ENCODE measurements around the gene HOXC10.

The HOXC10 gene

GRCh38 chr12:53972152-53972702, 12.7 kb upstream of the HOXC10 start:
- H3K4me3 ChIP-seq (ENCODE audit: low read depth, low read length), result peak overlapping the region; percentile 76
- TF ChIP-seq CTCF (IDR thresholded peaks at IDR 0.05; ENCODE audit: insufficient read depth, low read length, missing control alignments), result no peak
- ChIA-PET POLR2A (interaction anchor here (0.6 to 1.0 kb wide), 3 partner anchors 10 to 45 kb away, joined by 3 to 4 read pairs (median 4); partner anchors contain the start of gene HOXC8), CTCF (interaction anchor here (0.8 to 2.8 kb wide), 11 partner anchors 8 to 241 kb away, joined by 3 to 11 read pairs (median 3); partner anchors contain the start of gene HOXC10)
- DNase-seq (ENCODE audit: low read depth, low spot score), result no peak

- CTCF ChIA-PET, result interaction anchor here (0.8 to 2.0 kb wide), 7 partner anchors 12 to 242 kb away, joined by 3 to 11 read pairs (median 3); partner anchors contain the start of gene HOXC10
- POLR2A ChIA-PET, result interaction anchor here (0.9 to 1.0 kb wide), 2 partner anchors 9 to 45 kb away, joined by 4 read pairs; no protein-coding TSS in a partner anchor
- H3K4me3 ChIP-seq (ENCODE audit: low read depth, low read length), result peak within 1 kb of the TSS; percentile 76
- TF ChIP-seq CTCF (IDR thresholded peaks at IDR 0.05; ENCODE audit: insufficient read depth, low read length, missing control alignments), result no peak
- DNase-seq (ENCODE audit: low read depth, low spot score), result no peak
Measured at GRCh38 chr12:53972722-53973235, 12.2 kb upstream of the HOXC10 start, which contains the start of gene HOXC11. Gene HOXC11 (plus strand): TSS chr12:53973126. CDS start chr12:53973242, 116 bp downstream.

GRCh38 chr12:53973236-53974042, 11.5 kb upstream of the HOXC10 start:
- no peak for TF ChIP-seq CTCF (IDR thresholded peaks at IDR 0.05; ENCODE audit: insufficient read depth, low read length, missing control alignments)
- POLR2A ChIA-PET, result interaction anchor here (0.6 to 1.1 kb wide), 3 partner anchors 8 to 232 kb away, joined by 3 to 10 read pairs (median 3); no protein-coding TSS in a partner anchor
- DNase-seq (ENCODE audit: low read depth, low spot score), result no peak
- peak overlapping the region; percentile 76 for H3K4me3 ChIP-seq (ENCODE audit: low read depth, low read length)
- CTCF ChIA-PET, result interaction anchor here (0.8 to 1.4 kb wide), 4 partner anchors 12 to 241 kb away, joined by 3 read pairs; partner anchors contain the start of gene HOXC10

GRCh38 chr12:53974084-53975063, 10.6 kb upstream of the HOXC10 start, which contains the start of gene HOTAIR:
Gene HOTAIR (minus strand): TSS chr12:53974954.
- peak within 1 kb of the TSS; percentile 76 for H3K4me3 ChIP-seq (ENCODE audit: low read depth, low read length)
- POLR2A ChIA-PET, result interaction anchor here (0.6 to 1.1 kb wide), 4 partner anchors 9 to 231 kb away, joined by 3 to 10 read pairs (median 4); no protein-coding TSS in a partner anchor
- CTCF ChIA-PET, result no interaction called here
- no peak for DNase-seq (ENCODE audit: low read depth, low spot score)
- TF ChIP-seq CTCF (IDR thresholded peaks at IDR 0.05; ENCODE audit: insufficient read depth, low read length, missing control alignments), result no peak

- ChIA-PET CTCF (interaction anchor here (1.4 to 3.1 kb wide), 4 partner anchors 8 to 226 kb away, joined by 3 to 19 read pairs (median 6); no protein-coding TSS in a partner anchor), POLR2A (interaction anchor here (0.6 to 1.7 kb wide), 2 partner anchors 11 to 20 kb away, joined by 4 to 5 read pairs; no protein-coding TSS in a partner anchor)
- peak overlapping the region; percentile 76 for H3K4me3 ChIP-seq (ENCODE audit: low read depth, low read length)
- TF ChIP-seq CTCF (IDR thresholded peaks at IDR 0.05; ENCODE audit: insufficient read depth, low read length, missing control alignments), result no peak
- no peak for DNase-seq (ENCODE audit: low read depth, low spot score)
Measured at GRCh38 chr12:53975064-53975471, 9.9 kb upstream of the HOXC10 start.

All from AG04449 (cell line).